ENCODE data around the gene TNIK. TPM values are rescaled to one million over a fixed set of nuclear protein-coding genes. Genes with fewer than 3 reads are reported as not detected.

The TNIK gene
- total and polyA plus RNA-seq, 10 donors: 0.85 to 34.5 (median 14.1) TPM

GRCh38 chr3:171218069-171218468 is 242.1 kb downstream of the TNIK start:
- no peaks in the 10 kb centered on the region for H3K4me1 ChIP-seq

GRCh38 chr3:171213907-171214306 is 246.3 kb downstream of the TNIK start:
- TF ChIP-seq POLR2A (IDR thresholded peaks at IDR 0.05): no peak
- TF ChIP-seq CTCF (IDR thresholded peaks at IDR 0.05 in 8 of 11, conservative IDR thresholded peaks at IDR 0.05 in 3 of 11): no peak
- TF ChIP-seq POLR2AphosphoS5 (IDR thresholded peaks at IDR 0.05): no peak
- Histone ChIP-seq H3K4me3 (no peak overlapping the region), H3K27me3 (replicated peaks in 1 of 7) (no peaks in the 10 kb centered on the region), H3K9me3 (no peaks in the 10 kb centered on the region), H3K4me1 (no peaks in the 10 kb centered on the region), H3K36me3 (no peaks in the 10 kb centered on the region), H3K27ac (no peak overlapping the region)
- intact Hi-C loops (cut with DNase I; ENCODE audit: low total_unique reads): no loop called here
- no peak for DNase-seq
- 85 to 93% (median 89%) methylated on average over 2 of the region's 2 CpGs for WGBS, 5 donors

More at GRCh38 chr3:171218069-171218468, 242.1 kb downstream of the TNIK start:
- Histone ChIP-seq H3K27me3 (replicated peaks in 1 of 7) (no peaks in the 10 kb centered on the region), H3K27ac (no peak overlapping the region), H3K36me3 (no peaks in the 10 kb centered on the region), H3K4me3 (no peak overlapping the region), H3K9me3 (no peaks in the 10 kb centered on the region)
- intact Hi-C loops (cut with DNase I; ENCODE audit: low total_unique reads): no loop called here
- TF ChIP-seq CTCF (IDR thresholded peaks at IDR 0.05 in 8 of 11, conservative IDR thresholded peaks at IDR 0.05 in 3 of 11) (no peak), POLR2AphosphoS5 (IDR thresholded peaks at IDR 0.05) (no peak), POLR2A (IDR thresholded peaks at IDR 0.05) (no peak)
- DNase-seq: no peak
- 65 to 76% (median 75%) methylated on average over 3 of the region's 3 CpGs for WGBS, 5 donors

GRCh38 chr3:171213178-171213577 is 247.0 kb downstream of the TNIK start:
- no peak overlapping the region for H3K4me3 ChIP-seq
- no peaks in the 10 kb centered on the region for H3K36me3 ChIP-seq
- H3K27ac ChIP-seq: no peak overlapping the region
- H3K4me1 ChIP-seq: no peaks in the 10 kb centered on the region
- WGBS, 5 donors: 85 to 90% (median 90%) methylated on average over 8 of the region's 8 CpGs
- TF ChIP-seq POLR2AphosphoS5 (IDR thresholded peaks at IDR 0.05): no peak
- no peak for TF ChIP-seq CTCF (IDR thresholded peaks at IDR 0.05 in 8 of 11, conservative IDR thresholded peaks at IDR 0.05 in 3 of 11)
- no peak for TF ChIP-seq POLR2A (IDR thresholded peaks at IDR 0.05)
- no peak for DNase-seq
- H3K9me3 ChIP-seq: no peaks in the 10 kb centered on the region
- intact Hi-C loops (cut with DNase I; ENCODE audit: low total_unique reads): no loop called here
- no peaks in the 10 kb centered on the region for H3K27me3 ChIP-seq (replicated peaks in 1 of 7)

- Histone ChIP-seq H3K27me3 (replicated peaks in 1 of 7) (no peaks in the 10 kb centered on the region), H3K36me3 (no peaks in the 10 kb centered on the region), H3K4me1 (no peaks in the 10 kb centered on the region), H3K27ac (no peak overlapping the region), H3K4me3 (no peak overlapping the region), H3K9me3 (no peaks in the 10 kb centered on the region)
- no peak for DNase-seq
- TF ChIP-seq POLR2AphosphoS5 (IDR thresholded peaks at IDR 0.05): no peak
- TF ChIP-seq CTCF (IDR thresholded peaks at IDR 0.05 in 8 of 11, conservative IDR thresholded peaks at IDR 0.05 in 3 of 11): no peak
- no peak for TF ChIP-seq POLR2A (IDR thresholded peaks at IDR 0.05)
- WGBS, 5 donors: 89 to 96% (median 95%) methylated on average over 3 of the region's 3 CpGs
- intact Hi-C loops (cut with DNase I; ENCODE audit: low total_unique reads): no loop called here
Observed at GRCh38 chr3:171212648-171213047, 247.6 kb downstream of the TNIK start.
